Panc1 (cell line): ENCODE results near the gene SUSD6.

ENCODE experiments used
- POLR2AphosphoS5 ChIP-seq: IDR thresholded peaks from 2 replicates; pipeline ENCODE4 v1.6.1; 2012; ENCODE audit warnings: mild to moderate bottlenecking, low read depth, low read length, moderate library complexity
- REST ChIP-seq, 2 experiments: IDR thresholded peaks; 2 replicates each; pipeline ENCODE4 v1.6.1; 2011 to 2012; ENCODE audit warnings: low read depth in 2 of 2, control low read depth in 1 of 2, low read length in 1 of 2, mild to moderate bottlenecking in 1 of 2, moderate library complexity in 1 of 2; ENCODE audit not compliant: insufficient read depth in 1 of 2
- SIN3A ChIP-seq: IDR thresholded peaks from 2 replicates; pipeline ENCODE4 v1.6.1; 2012; ENCODE audit warnings: low read depth, mild to moderate bottlenecking, low read length, moderate library complexity, borderline replicate concordance; ENCODE audit not compliant: insufficient read depth
- TF ChIP-seq, protein P1 (sequence below): fragments of 450-650 bp; IDR thresholded peaks from 2 replicates; pipeline ENCODE4 v1.5.1; 2017; ENCODE audit warnings: mild to moderate bottlenecking

DNA sequence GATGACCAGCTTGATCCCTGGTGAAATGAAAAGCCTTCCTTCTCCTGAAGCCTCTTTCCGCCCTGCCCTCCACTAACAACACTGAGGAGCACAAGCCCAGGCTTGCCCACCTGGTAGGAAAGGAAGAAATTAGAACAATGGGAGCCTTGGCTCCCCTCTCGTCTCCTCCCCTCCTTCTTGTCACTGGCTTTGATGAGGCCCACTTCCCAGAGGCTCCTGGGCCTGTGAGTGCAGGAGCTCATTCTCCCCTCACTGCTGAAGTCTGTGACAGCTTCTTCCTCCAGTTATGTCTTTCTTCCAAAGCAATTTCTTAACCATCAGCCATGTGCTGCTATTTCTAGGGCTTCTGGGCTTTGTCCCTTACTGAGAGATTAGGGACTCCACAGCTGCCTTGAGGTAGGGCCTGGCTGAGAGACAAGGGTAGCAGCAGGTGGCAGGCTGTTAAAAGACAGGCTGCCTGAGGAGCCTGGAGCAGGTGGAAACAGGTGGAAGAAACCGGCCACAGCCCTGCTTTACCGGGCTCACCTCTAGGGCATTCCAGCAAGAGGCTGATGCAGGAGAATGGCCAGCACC is 101.9 kb downstream of the SUSD6 start:
- TF ChIP-seq, protein P1, sequence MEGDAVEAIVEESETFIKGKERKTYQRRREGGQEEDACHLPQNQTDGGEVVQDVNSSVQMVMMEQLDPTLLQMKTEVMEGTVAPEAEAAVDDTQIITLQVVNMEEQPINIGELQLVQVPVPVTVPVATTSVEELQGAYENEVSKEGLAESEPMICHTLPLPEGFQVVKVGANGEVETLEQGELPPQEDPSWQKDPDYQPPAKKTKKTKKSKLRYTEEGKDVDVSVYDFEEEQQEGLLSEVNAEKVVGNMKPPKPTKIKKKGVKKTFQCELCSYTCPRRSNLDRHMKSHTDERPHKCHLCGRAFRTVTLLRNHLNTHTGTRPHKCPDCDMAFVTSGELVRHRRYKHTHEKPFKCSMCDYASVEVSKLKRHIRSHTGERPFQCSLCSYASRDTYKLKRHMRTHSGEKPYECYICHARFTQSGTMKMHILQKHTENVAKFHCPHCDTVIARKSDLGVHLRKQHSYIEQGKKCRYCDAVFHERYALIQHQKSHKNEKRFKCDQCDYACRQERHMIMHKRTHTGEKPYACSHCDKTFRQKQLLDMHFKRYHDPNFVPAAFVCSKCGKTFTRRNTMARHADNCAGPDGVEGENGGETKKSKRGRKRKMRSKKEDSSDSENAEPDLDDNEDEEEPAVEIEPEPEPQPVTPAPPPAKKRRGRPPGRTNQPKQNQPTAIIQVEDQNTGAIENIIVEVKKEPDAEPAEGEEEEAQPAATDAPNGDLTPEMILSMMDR, result no peak
- TF ChIP-seq SIN3A (no peak), POLR2AphosphoS5 (no peak), REST (IDR thresholded peaks at IDR 0.05; ENCODE audit: insufficient read depth in 1 of 2, low read depth in 2 of 2, low read length in 1 of 2) (no peak)
